GM19455 (cell line): Measurements from ENCODE around the gene TMEM169.

Experiments used
- ATAC-seq: cut with Tn5 transposase; IDR thresholded peaks from one replicate; pipeline ENCODE4 v1.9.1; 2021; ENCODE audit not compliant: unreplicated experiment

The TMEM169 gene

DNA sequence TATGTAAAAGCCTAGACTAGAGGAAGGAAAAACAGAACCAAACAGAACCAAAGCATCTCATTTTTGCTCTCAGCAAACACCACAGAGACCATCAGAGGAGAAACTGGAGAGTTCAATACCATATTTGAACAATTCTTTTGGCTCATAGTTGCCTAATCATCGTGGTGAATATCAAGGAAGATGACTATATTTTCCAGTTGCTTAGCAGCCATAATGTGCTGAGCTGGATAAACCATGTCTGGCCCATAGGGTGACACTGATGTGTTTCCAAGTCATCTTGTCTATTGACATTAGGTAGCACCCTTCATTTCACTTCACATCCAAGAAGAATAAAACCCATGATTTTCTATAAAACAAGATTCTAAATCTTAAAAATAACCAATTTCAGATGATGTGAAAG lies 21.5 kb downstream of the TMEM169 start:
- ATAC-seq, result no peak

DNA sequence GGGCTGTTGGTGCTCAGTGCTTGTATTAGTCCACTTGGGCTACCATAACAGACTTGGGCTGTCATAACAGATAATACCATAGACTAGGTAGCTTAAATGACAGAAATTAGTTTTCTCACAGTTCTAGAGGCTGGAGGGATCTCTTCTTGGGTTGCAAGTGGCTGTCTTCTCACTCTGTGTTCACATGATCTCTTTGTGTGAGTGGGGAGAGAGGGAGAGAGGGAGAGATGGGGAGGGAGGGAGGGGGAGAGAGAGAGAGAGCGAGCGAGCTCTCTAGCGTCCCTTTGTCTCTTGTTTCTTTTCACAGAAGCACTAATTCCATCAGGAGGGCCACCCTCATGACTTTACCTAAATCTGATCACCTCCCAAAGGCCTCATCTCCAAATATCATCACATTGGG lies 23.0 kb downstream of the TMEM169 start:
- ATAC-seq, result no peak

DNA sequence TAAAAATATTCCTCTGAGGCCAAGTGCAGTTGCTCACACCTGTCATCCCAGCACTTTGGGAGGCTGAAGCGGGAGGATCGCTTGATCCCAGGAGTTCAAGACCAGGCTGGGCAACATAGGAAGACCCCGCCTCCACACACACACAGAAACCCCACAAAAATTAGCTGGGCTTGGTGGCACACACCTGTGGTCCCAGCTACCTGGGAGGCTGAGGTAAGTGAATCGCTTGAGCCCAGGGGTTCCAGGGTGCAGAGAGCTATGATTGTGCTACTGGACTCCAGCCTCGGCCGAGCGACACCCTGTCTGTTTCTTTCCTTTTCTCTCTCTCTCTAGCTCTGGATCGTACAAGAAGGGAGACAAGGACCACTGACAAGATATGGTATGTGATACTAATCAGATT lies 25.6 kb downstream of the TMEM169 start:
- ATAC-seq, result no peak

DNA sequence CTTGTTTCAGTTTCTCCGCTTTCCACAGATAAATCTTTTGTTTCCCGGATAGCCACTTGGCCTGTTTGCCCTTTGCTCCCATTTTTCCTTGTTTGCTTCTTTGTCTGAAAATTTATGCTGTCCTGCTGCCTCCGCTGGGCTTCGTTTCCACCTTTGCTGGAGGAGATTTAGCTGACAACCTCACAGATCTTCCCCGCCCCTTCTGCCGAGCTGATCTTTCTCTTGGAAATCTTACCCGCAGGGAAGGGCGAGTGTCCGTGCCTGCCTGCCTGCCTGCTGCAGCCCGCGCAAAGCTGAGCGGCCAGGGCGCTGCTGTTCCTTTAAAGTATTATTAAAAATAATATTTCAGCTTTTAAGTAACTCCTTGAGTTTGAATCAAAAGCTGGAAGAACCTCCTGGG lies 26.0 kb downstream of the TMEM169 start:
- ATAC-seq, result no peak

DNA sequence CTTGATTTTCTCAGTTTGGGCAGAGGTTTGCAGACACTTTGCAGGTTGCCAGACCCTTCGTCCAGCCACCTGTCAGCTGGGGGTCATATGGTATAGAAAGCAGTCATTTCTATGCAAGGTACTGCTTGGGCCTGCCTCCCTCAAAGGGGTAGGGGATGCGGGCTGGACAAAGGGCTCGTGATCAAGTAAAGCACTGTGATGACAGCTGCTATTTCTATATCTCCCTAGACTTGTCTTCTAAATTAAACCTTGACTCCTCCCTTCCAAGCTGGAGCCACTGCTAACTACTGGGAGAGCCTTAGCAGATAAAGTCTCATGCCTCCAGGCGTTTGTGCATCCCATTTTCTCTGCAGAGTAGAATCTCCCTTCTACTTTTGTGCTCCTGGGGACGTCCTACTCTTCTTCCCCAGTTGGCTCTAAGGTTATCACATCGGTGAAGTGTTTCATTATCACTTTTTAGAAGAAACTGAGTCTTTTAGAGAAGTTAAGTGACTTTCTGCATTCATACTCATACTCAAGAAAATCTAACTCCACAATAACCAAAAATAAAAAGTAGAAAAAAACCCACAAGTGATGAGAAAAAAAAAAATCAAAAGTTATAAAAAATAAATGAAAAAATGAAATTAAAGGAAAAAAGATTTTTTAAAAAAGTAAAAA lies 26.7 kb downstream of the TMEM169 start:
- ATAC-seq, result no peak

DNA sequence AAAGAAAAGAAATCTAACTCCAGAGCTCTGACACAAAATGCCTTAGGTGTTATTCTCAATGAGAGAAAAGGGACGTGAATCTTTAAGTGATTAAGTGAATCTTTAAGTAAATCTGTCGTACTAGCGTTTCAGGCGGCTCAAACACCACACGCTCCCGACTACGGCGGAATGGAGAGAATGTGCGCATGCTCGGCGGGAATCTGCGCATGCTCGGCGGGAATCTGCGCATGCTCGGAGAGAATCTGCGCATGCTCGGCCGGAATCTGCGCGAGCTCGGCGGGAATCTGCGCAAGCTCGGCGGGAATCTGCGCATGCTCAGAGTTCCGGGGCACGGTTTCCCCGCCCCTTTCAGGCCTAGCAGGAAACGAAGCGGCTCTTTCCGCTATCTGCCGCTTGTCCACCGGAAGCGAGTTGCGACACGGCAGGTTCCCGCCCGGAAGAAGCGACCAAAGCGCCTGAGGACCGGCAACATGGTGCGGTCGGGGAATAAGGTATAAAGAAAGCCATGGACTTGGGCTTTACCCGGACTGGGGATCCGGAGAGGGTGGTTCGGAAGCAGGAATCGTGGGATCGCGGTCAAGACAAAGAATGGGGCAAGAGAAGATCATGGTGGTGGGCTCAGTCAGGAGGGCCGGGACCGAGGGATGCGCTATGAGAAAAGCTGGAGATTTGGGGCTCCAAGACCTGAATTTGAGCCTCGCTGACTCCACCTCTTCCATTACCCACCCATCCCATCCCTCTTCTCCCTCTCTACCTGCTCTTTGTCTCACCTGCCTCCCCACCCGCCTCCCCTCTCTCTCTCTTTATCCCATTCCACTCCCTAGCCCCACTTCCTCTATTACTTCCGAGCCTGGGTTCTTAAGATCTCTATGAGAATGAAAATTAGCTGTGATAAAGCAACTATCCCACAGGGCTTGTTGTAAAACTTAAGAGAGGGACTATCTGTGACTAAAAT lies 27.5 kb downstream of the TMEM169 start, which contains the start of gene XRCC5:
XRCC5 (plus strand) TSS at position 382 of the 955 bp plus-strand sequence; CDS start at position 471, 89 bp downstream.
- peak; percentile 48 for ATAC-seq

DNA sequence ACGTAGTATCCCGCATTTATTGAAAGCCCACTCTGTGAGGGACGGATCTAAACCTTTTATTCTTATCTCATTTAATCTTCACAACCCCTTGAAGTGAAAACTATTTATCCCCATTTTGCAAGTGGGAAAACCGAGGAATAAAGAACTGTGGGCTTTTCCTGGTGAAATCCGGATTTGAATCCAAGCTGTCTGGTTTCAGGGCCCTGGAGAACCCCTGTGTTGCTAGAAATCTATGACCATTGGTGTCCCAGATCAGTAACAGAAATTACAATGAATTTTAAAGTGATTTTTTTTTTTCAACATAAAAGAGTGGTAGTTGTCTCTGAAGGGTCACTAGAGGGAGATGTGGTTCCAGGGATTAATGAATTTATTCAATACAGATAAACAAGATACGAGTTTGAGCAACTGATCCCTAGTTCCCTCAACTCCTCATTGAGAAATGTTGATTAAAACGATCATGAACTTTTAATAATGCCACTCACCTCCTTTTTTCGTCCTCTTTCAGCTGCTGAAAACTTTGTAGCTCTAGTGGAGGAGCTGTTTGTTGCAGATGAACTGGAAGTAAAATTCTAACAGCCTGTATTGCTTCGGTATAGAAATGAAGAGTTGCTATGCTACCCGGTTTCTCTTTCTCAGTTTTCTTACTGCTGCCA lies 28.4 kb downstream of the TMEM169 start:
- ATAC-seq, result no peak

DNA sequence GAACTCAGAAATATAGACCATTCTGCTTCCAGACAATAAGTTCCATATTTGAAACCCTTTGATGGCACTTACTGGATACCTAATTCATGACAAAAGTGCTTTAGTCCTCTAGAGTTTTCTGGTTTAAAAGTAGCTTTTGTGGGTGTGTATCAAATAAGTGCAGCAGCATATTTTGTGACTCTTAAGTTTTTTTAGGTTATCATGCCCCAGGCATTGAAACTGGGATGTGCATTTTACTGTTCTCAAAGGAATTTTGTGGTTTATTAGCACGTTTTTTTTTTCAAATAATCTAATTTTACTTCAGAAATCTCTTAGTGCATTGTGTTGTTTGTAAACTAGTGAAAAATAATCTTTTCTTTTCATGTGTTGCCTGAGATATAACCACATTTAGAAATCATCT lies 28.9 kb downstream of the TMEM169 start:
- no peak for ATAC-seq

DNA sequence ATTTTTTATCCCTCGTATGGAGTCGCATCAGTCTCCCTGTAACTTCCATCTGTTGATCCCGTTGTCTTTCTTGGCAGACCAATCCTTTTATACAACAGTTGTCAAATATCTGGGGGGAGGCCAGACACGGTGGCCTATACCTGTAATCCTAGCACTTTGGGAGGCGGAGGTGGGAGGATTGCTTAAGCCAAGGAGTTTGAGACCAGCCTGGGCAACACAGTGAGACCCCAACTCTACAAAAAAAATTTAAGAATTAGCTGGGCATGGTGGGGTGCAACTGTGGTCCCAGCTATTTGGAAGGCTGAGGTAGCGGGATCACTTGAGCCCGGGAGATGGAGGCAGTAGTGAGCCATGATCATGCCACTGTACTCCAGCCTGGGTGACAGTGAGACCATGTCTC lies 29.4 kb downstream of the TMEM169 start:
- ATAC-seq, result no peak

DNA sequence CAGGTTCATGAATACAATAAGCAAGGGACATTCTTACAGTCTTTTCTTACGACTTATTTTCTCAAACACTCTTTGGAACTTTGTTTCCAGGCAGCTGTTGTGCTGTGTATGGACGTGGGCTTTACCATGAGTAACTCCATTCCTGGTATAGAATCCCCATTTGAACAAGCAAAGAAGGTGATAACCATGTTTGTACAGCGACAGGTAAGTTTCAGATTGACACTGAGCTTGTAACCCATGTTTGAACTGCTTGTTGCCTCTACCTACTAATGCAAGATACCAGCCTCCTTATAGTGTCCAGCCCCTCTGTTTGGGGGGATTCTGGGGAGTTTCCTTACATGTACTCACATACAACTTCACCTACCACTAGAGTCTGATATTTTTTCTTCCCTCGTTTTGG lies 31.2 kb downstream of the TMEM169 start:
- no peak for ATAC-seq

DNA sequence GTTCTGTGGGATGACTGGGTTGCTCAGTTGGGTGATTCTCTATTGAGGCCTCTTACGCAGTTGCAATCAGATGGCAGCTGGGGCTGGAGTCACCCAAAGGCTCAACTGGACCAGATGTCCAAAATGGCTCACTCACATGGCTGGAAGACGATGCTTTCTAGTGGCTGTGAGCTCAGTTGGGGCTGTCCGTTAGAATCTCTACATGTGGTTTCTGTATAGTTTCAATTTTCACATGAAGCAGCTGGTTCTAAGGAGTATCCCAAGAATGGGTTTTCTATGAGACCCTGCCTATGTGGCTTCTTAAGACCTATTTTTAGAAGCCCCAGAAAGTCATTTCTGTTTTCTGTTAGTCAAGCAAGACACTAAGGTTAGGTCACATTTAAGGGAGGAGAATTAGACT lies 31.9 kb downstream of the TMEM169 start:
- ATAC-seq, result peak; percentile 64

DNA sequence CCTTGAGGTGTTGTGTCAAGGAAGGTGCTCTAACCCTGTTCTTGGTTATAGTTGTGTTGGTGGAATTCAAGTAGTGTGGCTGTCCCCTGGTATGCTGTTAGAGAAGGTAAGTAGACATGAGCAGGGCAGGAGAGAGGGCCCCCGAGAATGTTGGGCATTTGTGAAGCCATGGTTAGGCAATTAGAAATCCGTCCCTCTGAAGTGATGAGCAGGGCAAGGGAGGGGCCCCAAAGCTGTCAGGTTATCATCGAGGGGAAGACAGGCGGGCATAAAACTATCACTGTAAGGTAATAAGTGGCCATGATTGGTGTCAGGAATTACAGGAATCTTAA lies 32.6 kb downstream of the TMEM169 start:
- peak; percentile 2 for ATAC-seq

DNA sequence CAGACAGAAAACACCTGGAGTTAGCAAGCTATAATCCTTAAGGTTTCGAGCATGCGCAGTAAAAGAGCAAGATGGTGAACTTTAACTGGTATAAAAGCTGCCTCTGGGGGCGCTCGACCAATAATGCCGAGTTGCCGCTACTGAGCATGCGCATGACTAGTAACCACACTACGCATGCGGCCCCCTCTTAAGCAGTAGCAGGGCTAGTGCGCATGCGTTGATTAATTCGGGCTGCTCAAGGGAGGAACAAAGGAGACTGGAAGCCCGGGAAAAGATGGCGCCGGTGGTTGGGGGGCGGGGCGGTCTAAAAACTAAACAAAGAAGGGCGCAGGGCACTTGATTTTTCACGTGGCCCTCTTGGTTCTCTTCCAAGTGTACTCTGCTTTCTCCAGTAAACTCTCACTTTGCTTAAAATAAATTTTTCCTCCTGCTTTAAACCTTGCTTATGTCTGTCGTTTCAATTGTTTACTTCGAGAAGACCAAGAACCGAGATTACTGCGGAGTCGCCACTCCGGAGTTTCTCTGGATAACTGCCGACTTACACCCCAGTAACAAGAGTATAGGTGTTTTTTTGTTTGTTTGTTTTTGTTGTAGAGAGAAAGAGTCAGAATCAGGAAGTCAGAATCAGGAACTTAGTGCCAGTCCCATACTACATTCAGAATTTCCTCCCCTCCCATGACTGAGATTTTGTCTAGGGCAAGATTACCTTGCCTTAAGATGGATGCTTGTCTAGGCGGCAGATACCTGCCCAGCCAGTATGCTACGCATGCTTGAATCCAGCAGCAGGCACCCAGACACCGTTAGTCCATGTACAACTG lies 33.2 kb downstream of the TMEM169 start:
- peak; percentile 49 for ATAC-seq

DNA sequence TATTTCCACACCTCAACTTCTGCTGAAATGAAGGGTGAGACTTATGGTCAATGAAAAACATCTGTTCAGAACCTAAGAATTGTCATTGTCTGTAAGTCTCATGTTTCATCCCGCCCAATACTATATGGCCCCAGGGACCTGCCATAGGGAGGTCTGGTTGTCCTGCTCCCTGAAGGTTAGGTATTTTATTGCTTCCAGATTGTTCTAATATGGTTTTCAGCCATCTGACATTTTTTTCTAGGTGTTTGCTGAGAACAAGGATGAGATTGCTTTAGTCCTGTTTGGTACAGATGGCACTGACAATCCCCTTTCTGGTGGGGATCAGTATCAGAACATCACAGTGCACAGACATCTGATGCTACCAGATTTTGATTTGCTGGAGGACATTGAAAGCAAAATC lies 34.7 kb downstream of the TMEM169 start:
- no peak for ATAC-seq

DNA sequence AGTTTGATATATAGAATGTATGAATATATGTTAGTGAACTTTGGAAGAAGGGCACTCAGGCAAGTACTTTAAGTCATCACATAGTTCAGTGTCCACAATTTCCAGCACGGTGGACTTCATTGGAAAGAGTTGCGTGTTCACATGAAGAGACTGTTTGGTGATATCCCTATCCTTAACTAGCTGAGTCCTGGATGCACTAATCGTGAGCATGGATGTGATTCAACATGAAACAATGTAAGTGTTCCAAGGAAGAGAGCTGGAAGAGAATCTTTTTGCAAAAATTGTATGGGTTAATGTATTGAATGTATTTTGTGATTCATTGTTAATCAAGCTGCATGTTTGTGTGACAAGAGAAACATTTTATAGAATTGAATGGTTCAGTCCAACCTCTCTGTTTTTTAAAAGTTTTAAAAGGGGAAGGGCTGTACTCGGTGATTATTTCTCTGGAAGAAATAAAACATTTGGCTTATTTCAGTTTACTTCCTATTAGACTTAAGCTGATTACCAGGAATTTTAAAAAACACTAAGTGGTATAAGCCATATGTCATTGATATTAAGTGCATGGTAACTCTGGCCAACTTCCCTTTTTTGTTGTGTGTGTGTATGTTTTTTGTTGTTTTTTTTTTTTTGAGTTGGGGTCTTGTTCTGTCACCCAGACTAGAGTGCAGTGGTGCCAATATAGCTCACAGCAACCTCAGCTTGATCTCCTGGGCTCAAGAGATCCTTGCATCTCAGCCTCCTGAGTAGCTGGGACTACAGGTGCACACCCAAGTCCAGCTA lies 36.0 kb downstream of the TMEM169 start:
- ATAC-seq, result no peak

DNA sequence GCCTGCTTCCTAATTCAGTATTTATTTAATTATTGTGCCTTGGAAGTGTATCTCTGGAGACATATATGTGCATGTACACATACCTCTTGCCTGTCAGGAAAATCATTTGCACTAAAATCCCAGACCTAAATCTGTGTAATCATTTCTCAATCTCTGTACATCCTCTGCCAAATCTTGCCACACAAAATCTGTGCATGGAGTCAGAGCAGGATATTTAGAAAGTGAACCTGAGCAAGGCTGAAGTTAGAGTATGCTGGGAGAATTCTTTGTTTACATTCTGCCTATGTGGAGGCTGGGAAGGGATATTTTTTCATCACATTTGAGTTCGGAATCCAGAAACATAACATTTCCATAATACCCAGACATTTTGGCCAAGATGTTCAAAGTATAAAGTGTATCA lies 36.8 kb downstream of the TMEM169 start:
- ATAC-seq, result no peak

DNA sequence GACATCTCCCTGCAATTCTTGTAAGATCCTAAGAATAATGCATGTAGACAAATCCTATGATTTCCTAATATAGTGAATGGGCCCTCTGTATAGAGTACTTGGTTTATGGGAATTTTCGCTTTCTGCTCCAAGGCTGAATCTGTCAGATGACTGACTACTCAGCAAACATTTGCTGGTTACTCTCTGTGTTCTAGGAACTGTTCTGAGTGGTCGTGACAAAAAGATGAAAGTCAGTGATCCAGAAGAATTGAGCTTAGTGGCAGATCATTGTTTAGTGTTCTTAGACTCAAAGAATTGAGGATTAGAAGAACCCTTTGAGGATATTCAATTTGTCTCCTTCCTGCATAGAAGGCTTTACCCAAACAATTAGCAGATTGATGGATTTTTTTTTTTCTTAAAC lies 37.4 kb downstream of the TMEM169 start:
- no peak for ATAC-seq

DNA sequence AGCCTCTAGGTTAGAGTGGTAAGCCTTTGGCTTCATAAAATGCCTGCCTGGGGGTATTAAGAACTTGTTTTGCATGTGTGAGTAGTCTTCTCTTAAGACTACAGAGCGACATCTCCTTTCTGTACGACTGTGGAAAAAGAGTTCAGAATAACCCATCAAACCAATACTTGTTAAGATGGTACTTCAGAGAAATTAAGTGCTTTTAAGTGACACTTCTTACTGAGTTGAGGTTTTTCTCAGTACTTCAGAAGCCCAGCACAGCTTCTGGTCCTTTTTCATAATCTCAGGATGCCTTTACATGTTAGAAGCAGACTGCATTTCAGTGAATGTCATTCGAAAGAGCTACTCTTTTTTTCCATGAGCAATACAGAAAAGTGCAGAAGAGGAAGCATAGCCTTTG lies 38.3 kb downstream of the TMEM169 start:
- no peak for ATAC-seq

DNA sequence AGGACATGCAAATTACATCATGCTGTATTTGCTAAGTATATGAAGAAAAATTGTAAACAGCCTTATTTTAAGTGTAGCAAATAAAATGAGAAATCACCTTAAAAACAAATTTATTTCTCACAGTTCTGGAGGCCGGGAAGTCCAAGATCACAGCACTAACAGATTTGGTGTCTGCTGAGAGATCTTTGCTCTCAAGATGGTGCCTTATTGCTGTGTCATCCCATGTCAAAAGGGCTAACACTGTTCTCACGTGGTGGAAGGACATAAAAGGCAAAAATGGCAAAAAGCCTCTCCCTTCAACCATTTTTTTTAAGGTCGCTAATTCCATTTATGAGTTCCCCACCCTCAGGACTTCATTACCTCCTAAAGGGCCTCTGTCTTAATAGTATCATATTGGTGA lies 39.5 kb downstream of the TMEM169 start:
- no peak for ATAC-seq

DNA sequence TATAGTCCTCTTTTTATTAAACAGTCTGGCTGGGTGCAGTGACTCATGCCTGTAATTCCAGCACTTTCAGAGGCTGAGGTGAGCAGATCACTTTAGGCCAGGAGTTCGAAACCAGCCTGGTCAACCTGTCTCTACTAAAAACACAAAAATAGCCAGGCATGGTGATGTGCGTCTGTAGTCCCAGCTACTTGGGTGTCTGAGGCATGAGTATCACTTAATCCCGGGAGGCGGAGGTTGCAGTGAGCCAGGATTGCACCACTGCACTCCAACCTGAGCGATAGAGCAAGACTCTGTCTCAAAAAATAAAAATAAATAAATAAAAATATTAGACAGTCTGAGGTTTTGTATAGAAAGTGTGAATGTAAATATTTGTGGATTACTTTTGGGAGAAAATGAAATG lies 45.2 kb downstream of the TMEM169 start:
- no peak for ATAC-seq
